Thyroid gland (tissue), 4 donors: ENCODE data around the gene CCDC106.

ENCODE experiments used
- POLR2A ChIP-seq, 2 donors: fragments of 450-650 bp; IDR thresholded peaks; one replicate each; pipeline ENCODE4 v1.6.1; 2017; ENCODE audit warnings: antibody characterized with exemption in 2 of 2, mild to moderate bottlenecking in 2 of 2, moderate library complexity in 1 of 2
- TF ChIP-seq, protein P1 (sequence below), 6 experiments: fragments of 200-600 bp in 3 of 6; fragments of 450-650 bp in 3 of 6; sonication (generic) in 3 of 6; IDR thresholded peaks; one replicate each; pipeline ENCODE4 v1.5.1; 2016 to 2019; ENCODE audit warnings: antibody characterized with exemption in 6 of 6, mild to moderate bottlenecking in 2 of 6, inconsistent platforms in 1 of 6, moderate library complexity in 1 of 6

DNA sequence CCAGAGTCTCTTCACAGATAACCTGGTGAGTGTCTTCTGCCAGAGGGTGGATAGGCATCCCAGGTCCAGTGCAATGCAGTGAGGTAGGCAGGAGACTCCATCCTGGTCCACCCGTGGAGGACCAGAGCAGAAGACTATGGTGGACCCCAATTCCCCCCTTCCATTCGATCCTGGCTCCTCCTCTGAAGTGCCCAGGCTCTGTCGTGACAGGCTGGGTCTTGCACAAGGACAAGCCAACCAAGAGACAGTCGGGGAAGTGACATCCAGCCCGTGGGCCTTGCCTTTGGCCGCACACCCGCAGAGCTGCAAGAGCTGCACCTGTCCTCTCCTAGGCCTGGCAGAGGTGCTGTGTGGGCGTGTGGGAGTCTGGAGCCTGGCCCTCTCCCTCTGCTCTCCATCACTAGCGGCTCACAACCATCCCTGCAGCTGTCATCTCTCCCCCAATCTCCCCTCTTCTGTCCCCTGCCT lies 26.8 kb upstream of the CCDC106 start:
- TF ChIP-seq, protein P1, sequence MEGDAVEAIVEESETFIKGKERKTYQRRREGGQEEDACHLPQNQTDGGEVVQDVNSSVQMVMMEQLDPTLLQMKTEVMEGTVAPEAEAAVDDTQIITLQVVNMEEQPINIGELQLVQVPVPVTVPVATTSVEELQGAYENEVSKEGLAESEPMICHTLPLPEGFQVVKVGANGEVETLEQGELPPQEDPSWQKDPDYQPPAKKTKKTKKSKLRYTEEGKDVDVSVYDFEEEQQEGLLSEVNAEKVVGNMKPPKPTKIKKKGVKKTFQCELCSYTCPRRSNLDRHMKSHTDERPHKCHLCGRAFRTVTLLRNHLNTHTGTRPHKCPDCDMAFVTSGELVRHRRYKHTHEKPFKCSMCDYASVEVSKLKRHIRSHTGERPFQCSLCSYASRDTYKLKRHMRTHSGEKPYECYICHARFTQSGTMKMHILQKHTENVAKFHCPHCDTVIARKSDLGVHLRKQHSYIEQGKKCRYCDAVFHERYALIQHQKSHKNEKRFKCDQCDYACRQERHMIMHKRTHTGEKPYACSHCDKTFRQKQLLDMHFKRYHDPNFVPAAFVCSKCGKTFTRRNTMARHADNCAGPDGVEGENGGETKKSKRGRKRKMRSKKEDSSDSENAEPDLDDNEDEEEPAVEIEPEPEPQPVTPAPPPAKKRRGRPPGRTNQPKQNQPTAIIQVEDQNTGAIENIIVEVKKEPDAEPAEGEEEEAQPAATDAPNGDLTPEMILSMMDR (IDR thresholded peaks at IDR 0.05) = no peak
- TF ChIP-seq POLR2A (IDR thresholded peaks at IDR 0.05) = no peak
